ENCODE results near the gene ZNF330.

Gene ZNF330

GRCh38 chr4:141229408-141230101 lies 8.9 kb downstream of the ZNF330 start:
- DNase-seq (ENCODE audit: low read depth in 1 of 2, low spot score in 1 of 2), result no peak

DNA sequence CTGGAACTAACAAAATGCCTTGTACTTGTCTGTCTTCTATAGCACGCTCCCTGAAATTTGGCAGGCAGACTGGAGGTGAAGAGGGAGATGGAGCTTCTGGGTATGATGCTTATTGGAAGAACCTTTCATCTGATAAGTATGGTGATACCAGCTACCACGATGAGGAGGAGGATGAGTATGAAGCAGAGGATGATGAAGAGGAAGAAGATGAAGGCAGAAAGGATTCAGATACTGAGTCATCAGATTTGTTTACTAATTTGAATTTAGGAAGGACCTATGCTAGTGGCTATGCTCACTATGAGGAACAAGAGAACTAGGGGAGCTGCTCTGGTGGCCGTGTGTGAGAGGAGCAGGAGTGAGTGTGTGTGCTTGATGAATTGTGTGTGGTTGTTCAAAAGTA lies 13.0 kb downstream of the ZNF330 start:
- no peak for DNase-seq (ENCODE audit: low read depth in 1 of 2, low spot score in 1 of 2)

- no peak for DNase-seq (ENCODE audit: low read depth in 1 of 2, low spot score in 1 of 2)
Measured at GRCh38 chr4:141238186-141238585, 17.5 kb downstream of the ZNF330 start.

DNA sequence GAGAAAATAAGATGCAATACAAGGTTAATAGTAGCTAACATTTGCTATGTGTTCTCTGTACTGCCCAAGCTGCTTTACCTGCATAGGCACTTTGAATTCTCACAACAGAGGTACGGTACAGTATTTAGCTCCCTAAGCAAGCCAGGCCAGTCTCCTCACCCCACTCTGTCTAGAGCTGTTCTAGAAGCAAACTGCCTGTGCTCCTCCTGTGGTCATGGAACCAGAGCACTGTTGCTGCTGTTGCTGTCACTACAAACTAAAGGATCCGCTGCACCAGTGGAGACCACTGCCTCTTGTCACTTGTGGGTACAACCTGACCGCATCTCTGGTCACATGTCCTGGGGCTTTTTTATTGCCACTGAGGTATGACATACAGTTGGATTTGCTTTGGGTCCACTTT lies 19.6 kb downstream of the ZNF330 start:
- DNase-seq (ENCODE audit: low read depth in 1 of 2, low spot score in 1 of 2), result no peak

DNA sequence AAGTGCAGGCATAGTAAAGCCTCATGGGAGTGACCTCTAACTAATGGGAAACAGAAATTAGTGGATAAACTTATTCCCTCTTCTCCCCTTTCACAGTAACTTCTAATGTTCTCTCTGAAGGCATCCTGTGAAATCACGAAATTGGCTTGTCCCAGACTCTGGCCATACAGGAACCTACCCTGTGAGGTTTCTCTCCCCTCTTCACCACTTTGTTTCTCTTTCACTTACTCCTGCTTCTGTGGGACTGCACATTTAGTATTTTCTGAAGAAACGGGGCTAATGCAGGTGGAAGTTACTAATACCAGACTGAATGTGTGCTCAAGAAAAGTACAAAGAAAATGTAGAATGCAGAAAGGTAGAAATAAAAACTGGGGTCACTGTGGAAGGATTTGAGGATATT lies 20.0 kb downstream of the ZNF330 start:
- DNase-seq (ENCODE audit: low read depth in 1 of 2, low spot score in 1 of 2), result no peak

DNA sequence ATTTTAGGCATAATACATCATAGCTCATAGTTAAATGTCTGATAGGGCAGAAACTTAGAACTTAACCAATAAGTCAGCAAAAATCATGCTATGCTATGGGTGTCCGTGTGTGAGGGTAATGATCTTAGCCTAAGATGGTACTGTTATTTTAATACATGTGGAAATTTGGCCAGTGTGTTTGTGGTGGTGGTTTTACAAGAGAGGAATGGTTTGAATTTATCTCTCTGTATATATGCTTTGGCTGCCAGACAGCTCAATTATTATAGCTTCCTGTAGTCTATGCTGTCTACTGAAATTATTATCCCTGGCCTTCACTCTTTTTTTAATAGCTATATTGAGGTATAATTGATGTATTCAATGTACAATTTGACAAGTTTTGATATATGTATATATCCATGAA lies 21.3 kb downstream of the ZNF330 start:
- no peak for DNase-seq (ENCODE audit: low read depth in 1 of 2, low spot score in 1 of 2)

DNA sequence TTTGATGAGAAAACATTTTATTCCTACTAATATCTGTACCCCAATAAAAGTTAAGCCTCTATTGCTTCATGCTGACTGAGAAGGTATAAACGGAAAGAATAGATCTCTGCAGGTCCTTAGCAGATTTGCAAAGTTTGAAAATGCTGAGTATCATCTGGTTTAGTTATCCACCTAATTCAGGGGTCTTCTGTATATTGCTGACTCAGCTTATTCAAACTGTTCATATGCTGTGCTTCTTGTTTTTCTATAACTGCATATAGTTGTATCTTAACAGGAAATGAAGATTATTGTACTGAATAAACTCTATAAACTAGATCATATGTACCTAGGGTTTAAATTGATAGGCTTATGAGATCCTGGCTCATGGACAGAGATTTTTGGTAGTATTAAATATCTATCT lies 23.7 kb downstream of the ZNF330 start:
- no peak for DNase-seq (ENCODE audit: low read depth in 1 of 2, low spot score in 1 of 2)

DNA sequence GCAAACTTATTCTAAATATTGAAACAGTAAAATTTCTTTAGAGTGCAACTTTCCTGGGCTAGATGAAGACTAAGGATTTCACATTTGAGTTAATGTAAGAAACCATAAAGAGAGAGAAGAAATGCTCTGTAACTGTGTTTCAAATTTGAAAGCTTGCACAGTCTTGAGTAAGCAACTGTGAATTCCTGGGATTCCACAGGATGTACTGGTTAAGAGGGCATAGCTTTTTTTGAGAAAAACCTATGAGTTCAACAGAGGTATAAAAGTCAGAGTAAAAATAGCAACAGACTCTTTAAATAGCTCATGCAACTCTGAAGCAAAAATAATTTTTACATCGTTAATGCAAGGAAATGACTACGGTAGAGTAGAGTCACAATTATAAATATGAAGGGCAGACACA lies 25.5 kb downstream of the ZNF330 start:
- no peak for DNase-seq (ENCODE audit: low read depth in 1 of 2, low spot score in 1 of 2)

- DNase-seq (ENCODE audit: low read depth in 1 of 2, low spot score in 1 of 2), result no peak
Measured at GRCh38 chr4:141246683-141247429, 26.2 kb downstream of the ZNF330 start.

- no peak for DNase-seq (ENCODE audit: low read depth in 1 of 2, low spot score in 1 of 2)
Measured at GRCh38 chr4:141247430-141247780, 26.7 kb downstream of the ZNF330 start.

GRCh38 chr4:141248029-141248428 lies 27.3 kb downstream of the ZNF330 start:
- DNase-seq (ENCODE audit: low read depth in 1 of 2, low spot score in 1 of 2), result no peak

- DNase-seq (ENCODE audit: low read depth in 1 of 2, low spot score in 1 of 2), result no peak
Measured at GRCh38 chr4:141248486-141248885, 27.8 kb downstream of the ZNF330 start.

DNA sequence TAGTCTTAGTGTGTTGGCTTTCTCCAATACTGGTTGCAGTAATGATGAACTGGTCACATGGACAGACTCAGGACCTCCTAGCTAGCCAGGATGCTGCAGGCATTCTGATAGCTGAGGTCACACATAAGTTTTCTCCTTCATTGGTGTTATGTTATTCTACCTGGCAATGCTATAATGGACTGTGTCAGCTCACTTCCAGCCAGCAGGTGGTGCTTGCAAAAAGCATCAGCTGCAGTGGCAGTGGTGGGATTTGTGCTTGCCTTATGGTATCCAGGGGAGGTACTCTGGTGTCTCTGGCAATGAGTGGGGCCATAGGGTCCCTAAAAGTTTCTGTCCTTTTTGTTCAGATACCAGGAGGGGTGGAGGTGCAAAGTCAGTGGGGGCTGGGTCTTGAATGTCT lies 33.6 kb downstream of the ZNF330 start:
- no peak for DNase-seq (ENCODE audit: low read depth in 1 of 2, low spot score in 1 of 2)

DNA sequence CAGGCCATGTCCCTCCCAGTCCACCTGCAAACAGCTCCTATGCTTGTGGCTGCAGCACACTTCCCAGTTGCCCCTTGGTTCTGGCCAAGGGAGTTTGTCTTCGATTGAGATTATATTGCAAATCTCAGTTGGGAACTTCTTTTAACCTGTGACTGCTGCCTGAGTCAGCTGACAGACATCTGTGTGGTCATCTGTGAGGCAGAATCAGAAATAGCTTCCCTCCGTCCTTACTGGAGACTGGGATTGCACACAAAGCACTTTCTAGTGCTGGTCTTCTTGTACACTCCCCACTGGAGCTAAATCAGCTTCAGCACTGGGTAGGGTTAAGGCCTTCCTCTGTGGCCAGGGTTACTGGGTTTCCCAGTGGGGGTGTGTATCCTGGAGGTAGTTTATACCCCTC lies 34.3 kb downstream of the ZNF330 start:
- DNase-seq (ENCODE audit: low read depth in 1 of 2, low spot score in 1 of 2), result no peak

- DNase-seq (ENCODE audit: low read depth in 1 of 2, low spot score in 1 of 2), result no peak
Measured at GRCh38 chr4:141258558-141258957, 37.9 kb downstream of the ZNF330 start.

GRCh38 chr4:141275834-141276233 lies 55.1 kb downstream of the ZNF330 start:
- DNase-seq (ENCODE audit: low read depth in 1 of 2, low spot score in 1 of 2), result no peak

GRCh38 chr4:141283152-141283551 lies 62.5 kb downstream of the ZNF330 start:
- no peak for DNase-seq (ENCODE audit: low read depth in 1 of 2, low spot score in 1 of 2)

GRCh38 chr4:141283563-141283962 lies 62.9 kb downstream of the ZNF330 start:
- no peak for DNase-seq (ENCODE audit: low read depth in 1 of 2, low spot score in 1 of 2)
